Trophoblast cell (in vitro differentiated cells and primary cell): ENCODE data around the gene CDCA3.

Experiments
- DNase-seq, 2 donors: peaks; one replicate each; pipeline ENCODE4 v3.0.0-alpha.2; 2016
- H2AFZ ChIP-seq: 2 replicates; pipeline ENCODE4 v1.6.1; 2013; ENCODE audit warnings: low read length, moderate library complexity, mild to moderate bottlenecking; ENCODE audit not compliant: insufficient read depth, poor library complexity
- H2AK5ac ChIP-seq: 2 replicates; pipeline ENCODE4 v1.6.1; 2013; ENCODE audit warnings: mild to moderate bottlenecking, low read length
- H2BK120ac ChIP-seq: 2 replicates; pipeline ENCODE4 v1.6.1; 2013; ENCODE audit warnings: low read length, mild to moderate bottlenecking, moderate library complexity; ENCODE audit not compliant: insufficient read depth, poor library complexity
- H2BK12ac ChIP-seq: 2 replicates; pipeline ENCODE4 v1.6.1; 2013; ENCODE audit warnings: mild to moderate bottlenecking, low read length, moderate library complexity
- H2BK5ac ChIP-seq: 2 replicates; pipeline ENCODE4 v1.6.1; 2013; ENCODE audit warnings: low read length, low read depth, moderate library complexity, mild to moderate bottlenecking; ENCODE audit not compliant: poor library complexity
- H3K14ac ChIP-seq: 2 replicates; pipeline ENCODE4 v1.6.1; 2013; ENCODE audit warnings: mild to moderate bottlenecking, low read length
- H3K18ac ChIP-seq: 2 replicates; pipeline ENCODE4 v1.6.1; 2013; ENCODE audit warnings: mild to moderate bottlenecking, low read length
- H3K23ac ChIP-seq: 2 replicates; pipeline ENCODE4 v1.6.1; 2013; ENCODE audit warnings: low read length
- H3K27ac ChIP-seq: 2 replicates; pipeline ENCODE4 v1.5.1; 2013; ENCODE audit warnings: low read depth, mild to moderate bottlenecking, inconsistent platforms, low read length, moderate library complexity
- H3K27me3 ChIP-seq: 2 replicates; pipeline ENCODE4 v1.6.1; 2013; ENCODE audit warnings: inconsistent platforms, mild to moderate bottlenecking, low read length, moderate library complexity; ENCODE audit not compliant: insufficient read depth
- H3K36me3 ChIP-seq, 2 experiments: 1 replicate in 1 of 2; 2 replicates in 1 of 2; pipeline ENCODE4 v1.6.1; 2013; ENCODE audit warnings: low read length in 2 of 2, mild to moderate bottlenecking in 2 of 2, moderate library complexity in 1 of 2; ENCODE audit not compliant: insufficient read depth in 2 of 2, control insufficient read depth in 1 of 2
- H3K4ac ChIP-seq: 2 replicates; pipeline ENCODE4 v1.6.1; 2013; ENCODE audit warnings: low read depth, mild to moderate bottlenecking, low read length, moderate library complexity
- H3K4me1 ChIP-seq, 2 experiments: 1 replicate in 1 of 2; 2 replicates in 1 of 2; pipeline ENCODE4 v1.6.1; 2013; ENCODE audit warnings: low read length in 2 of 2, mild to moderate bottlenecking in 2 of 2, moderate library complexity in 1 of 2; ENCODE audit not compliant: insufficient read depth in 2 of 2, control insufficient read depth in 1 of 2
- H3K4me2 ChIP-seq: 2 replicates; pipeline ENCODE4 v1.6.1; 2013; ENCODE audit warnings: inconsistent platforms, mild to moderate bottlenecking, low read length, moderate library complexity
- H3K4me3 ChIP-seq: 2 replicates; pipeline ENCODE4 v1.5.1; 2013; ENCODE audit warnings: mild to moderate bottlenecking, low read depth, low read length, inconsistent platforms
- H3K79me1 ChIP-seq: one replicate; pipeline ENCODE4 v1.6.1; 2013; ENCODE audit warnings: low read length
- H3K79me2 ChIP-seq: 2 replicates; pipeline ENCODE4 v1.6.1; 2013; ENCODE audit warnings: low read length, mild to moderate bottlenecking; ENCODE audit not compliant: control insufficient read depth, insufficient read depth, poor library complexity
- H3K9ac ChIP-seq: 2 replicates; pipeline ENCODE4 v1.6.1; 2013; ENCODE audit warnings: mild to moderate bottlenecking, low read length
- H3K9me3 ChIP-seq: 2 replicates; pipeline ENCODE4 v1.6.1; 2013; ENCODE audit warnings: low read depth, mild to moderate bottlenecking, control low read depth, inconsistent platforms, low read length; ENCODE audit not compliant: insufficient read depth
- H4K12ac ChIP-seq: 2 replicates; pipeline ENCODE4 v1.6.1; 2013; ENCODE audit warnings: low read depth, mild to moderate bottlenecking, low read length, moderate library complexity
- H4K8ac ChIP-seq: 2 replicates; pipeline ENCODE4 v1.6.1; 2013; ENCODE audit warnings: low read depth, mild to moderate bottlenecking, low read length, moderate library complexity
- H4K91ac ChIP-seq: one replicate; pipeline ENCODE4 v1.6.1; 2013; ENCODE audit warnings: low read depth, mild to moderate bottlenecking, low read length, moderate library complexity
- WGBS: extraction: QIAGEN DNeasy Blood & Tissue Kit; methylation state at CpG from one replicate; pipeline ENCODE4 v1.1.7; 2013; ENCODE audit warnings: missing lambda C conversion rate; ENCODE audit not compliant: insufficient read length, insufficient coverage; ENCODE audit errors: extremely low coverage; 5-methylcytosine and 5-hydroxymethylcytosine counted together

Gene CDCA3

GRCh38 chr12:6838854-6839253 lies 12.2 kb downstream of the CDCA3 start:
- WGBS, result no CpG with 5 or more reads among the region's 16 CpGs
- Histone ChIP-seq H3K4me1 (no peaks in the 10 kb centered on the region), H3K27me3 (no peaks in the 10 kb centered on the region)

GRCh38 chr12:6837370-6838060 lies 13.6 kb downstream of the CDCA3 start:
- Histone ChIP-seq H3K9me3 (no peaks in the 10 kb centered on the region), H2AK5ac (no peak overlapping the region), H4K8ac (no peak overlapping the region), H3K4me2 (no peak overlapping the region), H3K14ac (no peak overlapping the region), H2BK5ac (no peak overlapping the region), H3K79me2 (no peaks in the 10 kb centered on the region), H2BK12ac (no peak overlapping the region), H3K18ac (no peak overlapping the region), H3K79me1 (no peaks in the 10 kb centered on the region), H3K4ac (no peak overlapping the region), H3K36me3 (peaks cover 43% of the 10 kb centered on the region in 2 experiments), H3K9ac (no peak overlapping the region), H3K27me3 (no peaks in the 10 kb centered on the region), H2BK120ac (no peak overlapping the region), H3K23ac (no peak overlapping the region), H4K91ac (no peak overlapping the region), H3K27ac (no peak overlapping the region), H3K4me3 (no peak overlapping the region), H4K12ac (no peak overlapping the region), H2AFZ (no peak overlapping the region), H3K4me1 (no peaks in the 10 kb centered on the region)
- whole genome bisulfite sequencing, result no CpG with 5 or more reads among the region's 26 CpGs
- DNase-seq, result no peak

More at GRCh38 chr12:6838854-6839253, 12.2 kb downstream of the CDCA3 start:
- Histone ChIP-seq H3K9ac (no peak overlapping the region), H3K4me3 (no peak overlapping the region), H2AK5ac (no peak overlapping the region), H3K27ac (no peak overlapping the region), H2BK120ac (no peak overlapping the region), H4K8ac (no peak overlapping the region), H3K79me2 (no peaks in the 10 kb centered on the region), H3K4me2 (no peak overlapping the region), H3K14ac (no peak overlapping the region), H4K12ac (no peak overlapping the region), H3K79me1 (no peaks in the 10 kb centered on the region), H3K18ac (no peak overlapping the region), H4K91ac (no peak overlapping the region), H3K4ac (no peak overlapping the region), H3K23ac (no peak overlapping the region), H2AFZ (no peak overlapping the region), H2BK12ac (no peak overlapping the region), H3K9me3 (no peaks in the 10 kb centered on the region), H3K36me3 (peaks cover 37 to 46% of the 10 kb centered on the region in 2 experiments), H2BK5ac (no peak overlapping the region)
- DNase-seq, result no peak

- WGBS, result no CpG with 5 or more reads among the region's 16 CpGs
- no peak overlapping the region for H3K4me2 ChIP-seq
- H3K27ac ChIP-seq, result no peak overlapping the region
- no peak overlapping the region for H4K8ac ChIP-seq
- no peak overlapping the region for H2BK5ac ChIP-seq
- no peaks in the 10 kb centered on the region for H3K79me1 ChIP-seq
- no peaks in the 10 kb centered on the region for H3K79me2 ChIP-seq
- no peak overlapping the region for H3K14ac ChIP-seq
- H4K91ac ChIP-seq, result no peak overlapping the region
- H4K12ac ChIP-seq, result no peak overlapping the region
- no peaks in the 10 kb centered on the region for H3K27me3 ChIP-seq
- H2BK120ac ChIP-seq, result no peak overlapping the region
- no peak overlapping the region for H3K18ac ChIP-seq
- no peak overlapping the region for H2BK12ac ChIP-seq
- H2AK5ac ChIP-seq, result no peak overlapping the region
- H2AFZ ChIP-seq, result no peak overlapping the region
- H3K4me1 ChIP-seq, result no peaks in the 10 kb centered on the region
- H3K4me3 ChIP-seq, result no peak overlapping the region
- no peak overlapping the region for H3K23ac ChIP-seq
- no peaks in the 10 kb centered on the region for H3K9me3 ChIP-seq
- no peak overlapping the region for H3K9ac ChIP-seq
- H3K4ac ChIP-seq, result no peak overlapping the region
- peaks cover 46 to 47% of the 10 kb centered on the region in 2 experiments for H3K36me3 ChIP-seq
- DNase-seq, result no peak
Measured at GRCh38 chr12:6836851-6837250, 14.2 kb downstream of the CDCA3 start.

- no peak overlapping the region for H3K9ac ChIP-seq
- no peak overlapping the region for H3K4ac ChIP-seq
- H3K18ac ChIP-seq, result no peak overlapping the region
- H3K14ac ChIP-seq, result no peak overlapping the region
- WGBS, result no CpG with 5 or more reads among the region's 5 CpGs
- peaks cover 59 to 64% of the 10 kb centered on the region in 2 experiments for H3K36me3 ChIP-seq
- H3K4me3 ChIP-seq, result no peak overlapping the region
- H4K91ac ChIP-seq, result no peak overlapping the region
- DNase-seq, result no peak
- H2BK120ac ChIP-seq, result no peak overlapping the region
- no peak overlapping the region for H2AFZ ChIP-seq
- no peak overlapping the region for H2BK12ac ChIP-seq
- no peak overlapping the region for H4K12ac ChIP-seq
- no peaks in the 10 kb centered on the region for H3K27me3 ChIP-seq
- H3K27ac ChIP-seq, result no peak overlapping the region
- no peaks in the 10 kb centered on the region for H3K4me1 ChIP-seq
- H2AK5ac ChIP-seq, result no peak overlapping the region
- no peak overlapping the region for H3K4me2 ChIP-seq
- H2BK5ac ChIP-seq, result no peak overlapping the region
- no peak overlapping the region for H3K23ac ChIP-seq
- H3K9me3 ChIP-seq, result no peaks in the 10 kb centered on the region
- H4K8ac ChIP-seq, result no peak overlapping the region
- no peaks in the 10 kb centered on the region for H3K79me2 ChIP-seq
- no peaks in the 10 kb centered on the region for H3K79me1 ChIP-seq
Measured at GRCh38 chr12:6834873-6835272, 16.2 kb downstream of the CDCA3 start.
